ENCODE data around the gene ROR1.
"Not testable (repeated sequence)": the region's sequence is repeated elsewhere in the genome, so short reads cannot be mapped to it uniquely, and the experiment has no call there.

ROR1 gene

DNA sequence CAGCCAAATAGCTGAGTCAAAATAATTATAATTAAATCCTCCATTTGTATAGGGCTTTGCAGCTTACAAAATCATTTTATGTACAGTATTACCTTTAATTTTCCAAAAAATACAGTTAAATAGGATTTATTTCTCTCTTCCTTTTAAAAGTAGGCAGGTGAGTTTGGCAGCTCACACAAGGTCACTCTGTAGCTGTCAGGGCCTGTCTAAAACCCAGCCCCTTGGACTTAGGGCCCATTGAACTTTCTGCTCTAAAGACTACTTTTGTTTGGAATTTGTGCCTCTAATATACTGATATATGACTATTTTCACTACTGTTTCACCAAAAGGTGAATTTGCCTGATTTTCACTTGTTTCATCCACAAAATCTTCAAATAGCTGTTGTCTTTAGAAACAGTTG is 10.3 kb downstream of the ROR1 start:
- no peaks in the 10 kb centered on the region for H3K9me3 ChIP-seq (ENCODE audit: control insufficient read depth, insufficient read depth, low read length)
- H3K36me3 ChIP-seq (ENCODE audit: control insufficient read depth, insufficient read depth, low read length) = no peaks in the 10 kb centered on the region
- no peak overlapping the region for H3K4me3 ChIP-seq (ENCODE audit: low read depth, low read length)
- H3K9ac ChIP-seq (ENCODE audit: low read depth, low read length) = no peak overlapping the region
- no peaks in the 10 kb centered on the region for H3K27me3 ChIP-seq (ENCODE audit: control insufficient read depth, insufficient read depth, low read length)
- peaks cover 77% of the 10 kb centered on the region for H3K4me1 ChIP-seq (ENCODE audit: control insufficient read depth, insufficient read depth, low read length)

DNA sequence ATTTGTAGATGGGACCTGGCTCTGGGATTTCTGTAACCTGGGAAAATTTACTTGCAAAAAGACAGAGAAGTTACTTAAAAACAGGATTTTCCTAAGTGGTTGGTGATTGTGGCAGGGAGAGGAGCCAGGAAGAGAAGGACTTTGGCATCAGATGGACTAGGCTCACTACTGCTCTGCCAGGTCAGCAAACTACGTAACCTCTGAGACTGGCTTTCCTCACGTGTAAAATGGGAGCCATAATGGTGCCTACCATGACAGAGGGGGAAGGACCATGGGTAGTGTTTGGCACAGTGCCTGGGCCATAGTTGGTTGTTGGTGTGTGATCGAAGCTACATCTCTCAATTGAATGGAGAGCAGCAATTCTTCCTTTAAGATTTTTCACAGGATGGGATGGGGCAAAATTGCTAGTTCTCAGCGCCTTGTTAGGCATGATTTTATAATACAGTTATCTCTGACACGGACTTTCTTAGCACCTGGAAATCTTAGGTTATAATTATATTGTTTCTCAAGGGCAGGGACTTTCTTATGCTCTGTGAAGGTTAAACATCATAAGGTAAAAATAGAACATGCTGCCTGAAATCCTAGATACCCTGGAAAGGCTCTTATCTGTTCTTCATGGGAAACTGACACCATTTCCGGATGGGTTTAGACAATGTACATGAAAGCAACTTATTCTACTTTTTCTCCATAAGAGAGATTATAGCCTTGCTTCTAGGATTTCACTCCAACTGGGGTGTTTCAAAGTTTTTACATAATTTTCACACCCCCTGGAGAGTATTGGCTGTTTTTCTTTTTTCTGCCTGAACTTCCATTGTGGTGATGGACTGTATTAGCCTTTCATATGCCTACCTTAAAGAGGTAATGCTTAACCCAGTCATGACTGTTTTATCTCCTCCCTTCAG is 10.9 kb downstream of the ROR1 start:
- Histone ChIP-seq H3K36me3 (ENCODE audit: control insufficient read depth, insufficient read depth, low read length) (no peaks in the 10 kb centered on the region), H3K4me3 (ENCODE audit: low read depth, low read length) (no peak overlapping the region), H3K9me3 (ENCODE audit: control insufficient read depth, insufficient read depth, low read length) (no peaks in the 10 kb centered on the region), H3K27me3 (ENCODE audit: control insufficient read depth, insufficient read depth, low read length) (no peaks in the 10 kb centered on the region), H3K4me1 (ENCODE audit: control insufficient read depth, insufficient read depth, low read length) (peaks cover 77% of the 10 kb centered on the region), H3K9ac (ENCODE audit: low read depth, low read length) (no peak overlapping the region)

DNA sequence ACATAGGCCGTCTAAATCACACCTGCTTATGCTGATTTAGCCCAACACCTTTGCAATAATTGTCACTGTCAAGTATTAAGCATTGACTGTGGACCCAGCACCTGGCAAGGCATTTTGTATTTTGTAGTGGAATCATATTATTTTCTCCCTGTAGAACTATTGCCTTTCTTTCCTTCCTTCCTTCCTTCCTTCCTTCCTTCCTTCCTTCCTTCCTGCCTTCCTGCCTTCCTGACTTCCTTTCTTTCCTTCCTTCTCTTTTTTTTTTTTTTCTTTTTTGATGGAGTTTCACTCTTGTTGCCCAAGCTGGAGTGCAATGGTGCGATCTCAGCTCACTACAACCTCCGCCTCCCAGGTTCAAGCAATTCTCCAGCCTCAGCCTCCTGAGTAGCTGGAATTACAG is 13.5 kb downstream of the ROR1 start:
- not testable (repeated sequence) for H3K9me3 ChIP-seq (ENCODE audit: control insufficient read depth, insufficient read depth, low read length); H3K36me3 ChIP-seq (ENCODE audit: control insufficient read depth, insufficient read depth, low read length); H3K4me3 ChIP-seq (ENCODE audit: low read depth, low read length); H3K9ac ChIP-seq (ENCODE audit: low read depth, low read length); H3K27me3 ChIP-seq (ENCODE audit: control insufficient read depth, insufficient read depth, low read length)
- peaks cover 75% of the 10 kb centered on the region for H3K4me1 ChIP-seq (ENCODE audit: control insufficient read depth, insufficient read depth, low read length)

DNA sequence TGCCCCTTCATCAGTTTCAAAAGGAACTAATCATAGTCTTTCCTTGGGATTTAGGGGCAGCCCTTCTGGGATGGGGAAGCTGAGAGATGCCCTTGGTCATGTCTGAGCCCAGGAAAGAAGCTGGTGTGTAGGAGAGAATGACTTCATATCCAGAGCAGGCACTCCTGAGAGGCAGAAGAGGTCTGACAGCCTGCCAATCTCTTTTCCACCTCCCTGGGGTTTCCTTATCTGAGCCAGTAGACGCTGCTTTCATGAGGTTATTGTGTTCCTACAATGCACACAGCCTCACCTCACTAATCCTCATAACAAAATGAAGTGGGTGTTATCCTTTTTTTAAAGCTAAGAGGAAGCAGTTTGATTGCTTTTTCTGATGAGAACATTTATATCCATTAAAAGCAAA is 14.1 kb downstream of the ROR1 start:
- Histone ChIP-seq H3K9ac (ENCODE audit: low read depth, low read length) (no peak overlapping the region), H3K4me1 (ENCODE audit: control insufficient read depth, insufficient read depth, low read length) (peaks cover 73% of the 10 kb centered on the region), H3K27me3 (ENCODE audit: control insufficient read depth, insufficient read depth, low read length) (no peaks in the 10 kb centered on the region), H3K4me3 (ENCODE audit: low read depth, low read length) (no peak overlapping the region), H3K9me3 (ENCODE audit: control insufficient read depth, insufficient read depth, low read length) (no peaks in the 10 kb centered on the region), H3K36me3 (ENCODE audit: control insufficient read depth, insufficient read depth, low read length) (no peaks in the 10 kb centered on the region)

DNA sequence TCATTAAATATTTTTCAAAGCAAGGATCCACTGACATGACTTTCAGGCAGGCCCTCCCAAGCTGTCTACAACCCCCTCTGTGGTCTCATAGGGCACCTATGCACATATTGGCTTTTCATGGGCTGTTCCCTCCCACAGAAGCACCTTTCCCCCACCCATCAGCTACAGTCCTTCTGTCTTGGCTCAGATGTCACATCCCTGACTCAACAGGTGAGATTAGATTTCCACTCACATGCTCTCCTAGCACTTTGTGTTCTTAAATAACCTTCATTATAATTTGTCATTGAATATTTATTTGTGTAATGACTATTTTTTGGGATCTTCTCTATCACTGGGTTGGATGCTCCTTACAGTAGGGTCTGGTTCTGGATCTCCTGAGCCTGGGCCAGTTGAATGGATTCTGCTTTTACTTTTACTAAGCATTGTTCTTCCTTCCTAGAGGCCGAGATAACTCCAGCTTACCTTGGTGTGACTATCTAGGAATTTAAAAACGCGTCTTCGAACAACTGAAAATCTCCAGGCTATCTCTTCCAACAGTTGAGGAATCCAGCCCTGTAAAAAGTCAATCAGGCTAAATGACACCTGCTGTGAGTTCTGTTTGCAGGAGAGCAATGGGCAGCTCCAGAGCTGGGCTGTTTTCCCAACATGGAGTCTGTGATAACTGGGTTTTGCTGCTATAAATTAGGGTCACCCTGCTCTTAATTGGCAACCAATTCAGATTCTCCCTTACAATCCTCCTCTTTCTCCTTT is 16.2 kb downstream of the ROR1 start:
- Histone ChIP-seq H3K36me3 (ENCODE audit: control insufficient read depth, insufficient read depth, low read length) (no peaks in the 10 kb centered on the region), H3K9me3 (ENCODE audit: control insufficient read depth, insufficient read depth, low read length) (no peaks in the 10 kb centered on the region), H3K4me3 (ENCODE audit: low read depth, low read length) (no peak overlapping the region), H3K9ac (ENCODE audit: low read depth, low read length) (no peak overlapping the region), H3K4me1 (ENCODE audit: control insufficient read depth, insufficient read depth, low read length) (peaks cover 70% of the 10 kb centered on the region), H3K27me3 (ENCODE audit: control insufficient read depth, insufficient read depth, low read length) (no peaks in the 10 kb centered on the region)

DNA sequence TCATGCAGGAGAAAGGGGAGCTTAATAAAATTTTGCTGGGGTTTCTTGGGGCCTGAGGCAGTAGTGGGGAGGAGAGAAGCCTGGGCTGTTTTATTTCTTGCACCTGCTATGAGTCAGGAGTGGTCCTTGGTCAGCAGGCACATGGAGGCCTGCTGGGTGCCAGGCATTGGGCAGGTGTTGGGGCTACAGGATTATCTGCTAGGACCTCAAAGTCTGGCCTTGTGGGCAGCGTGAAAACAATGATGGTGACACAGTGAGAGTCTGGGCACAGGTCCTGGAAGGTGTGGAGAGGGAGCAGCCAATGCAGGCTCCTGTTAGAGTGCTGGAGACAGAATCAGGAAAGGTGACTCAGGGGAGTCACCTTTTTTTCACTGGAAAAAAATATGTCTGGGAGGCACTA is 17.2 kb downstream of the ROR1 start:
- H3K9me3 ChIP-seq (ENCODE audit: control insufficient read depth, insufficient read depth, low read length) = no peaks in the 10 kb centered on the region
- H3K4me1 ChIP-seq (ENCODE audit: control insufficient read depth, insufficient read depth, low read length) = peaks cover 77% of the 10 kb centered on the region
- no peak overlapping the region for H3K9ac ChIP-seq (ENCODE audit: low read depth, low read length)
- no peaks in the 10 kb centered on the region for H3K36me3 ChIP-seq (ENCODE audit: control insufficient read depth, insufficient read depth, low read length)
- H3K4me3 ChIP-seq (ENCODE audit: low read depth, low read length) = no peak overlapping the region
- H3K27me3 ChIP-seq (ENCODE audit: control insufficient read depth, insufficient read depth, low read length) = no peaks in the 10 kb centered on the region

DNA sequence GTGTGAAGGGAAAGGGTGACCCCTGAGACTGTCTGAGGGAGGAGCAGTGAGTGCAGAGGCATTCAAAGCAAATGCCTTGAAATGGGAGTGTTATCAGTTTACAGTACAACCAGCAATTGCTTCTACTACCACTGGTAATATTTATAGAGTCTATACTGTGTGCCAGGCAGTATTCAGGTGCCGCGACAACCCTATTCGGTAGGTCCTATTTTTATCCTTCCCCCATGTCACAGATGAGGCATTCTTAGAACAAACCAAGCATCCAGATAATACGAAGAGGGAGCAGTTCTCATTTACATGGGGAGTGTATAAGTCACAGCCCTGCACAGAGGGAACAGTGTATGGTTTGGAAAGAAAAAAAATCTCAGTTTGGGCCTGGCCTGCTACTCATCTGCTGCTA is 18.3 kb downstream of the ROR1 start:
- no peak overlapping the region for H3K4me3 ChIP-seq (ENCODE audit: low read depth, low read length)
- H3K9ac ChIP-seq (ENCODE audit: low read depth, low read length) = no peak overlapping the region
- H3K4me1 ChIP-seq (ENCODE audit: control insufficient read depth, insufficient read depth, low read length) = peaks cover 77% of the 10 kb centered on the region

DNA sequence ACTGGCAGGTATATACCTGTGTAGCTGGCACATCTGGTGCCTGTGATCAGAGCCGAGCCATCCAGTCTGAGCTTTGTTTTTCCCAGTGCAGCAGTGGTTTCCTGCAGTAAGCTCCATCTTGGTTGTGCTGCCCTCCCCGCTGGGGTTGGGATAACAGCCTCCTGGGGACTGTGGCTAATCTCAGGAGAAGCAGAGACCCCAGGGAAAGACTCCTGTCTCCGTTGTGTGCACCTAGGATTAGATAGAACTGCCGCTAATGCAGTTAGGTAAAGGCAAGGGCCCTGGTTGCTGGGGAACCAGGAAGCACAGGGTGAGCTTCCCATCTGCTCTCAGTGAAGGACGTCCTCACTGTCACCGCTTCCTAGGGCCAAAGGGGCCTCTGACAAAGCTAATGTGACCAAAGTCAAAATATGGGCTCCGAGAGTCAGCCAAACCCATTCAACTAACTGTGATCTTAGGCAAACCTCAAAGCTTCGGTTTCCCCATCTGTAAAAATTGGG is 20.0 kb downstream of the ROR1 start:
- Histone ChIP-seq H3K36me3 (ENCODE audit: control insufficient read depth, insufficient read depth, low read length) (no peaks in the 10 kb centered on the region), H3K9ac (ENCODE audit: low read depth, low read length) (no peak overlapping the region), H3K9me3 (ENCODE audit: control insufficient read depth, insufficient read depth, low read length) (no peaks in the 10 kb centered on the region), H3K4me3 (ENCODE audit: low read depth, low read length) (no peak overlapping the region), H3K27me3 (ENCODE audit: control insufficient read depth, insufficient read depth, low read length) (no peaks in the 10 kb centered on the region), H3K4me1 (ENCODE audit: control insufficient read depth, insufficient read depth, low read length) (peaks cover 70% of the 10 kb centered on the region)

More for the DNA sequence above, 18.3 kb downstream of the ROR1 start:
- Histone ChIP-seq H3K9me3 (ENCODE audit: control insufficient read depth, insufficient read depth, low read length) (no peaks in the 10 kb centered on the region), H3K27me3 (ENCODE audit: control insufficient read depth, insufficient read depth, low read length) (no peaks in the 10 kb centered on the region), H3K36me3 (ENCODE audit: control insufficient read depth, insufficient read depth, low read length) (no peaks in the 10 kb centered on the region)

DNA sequence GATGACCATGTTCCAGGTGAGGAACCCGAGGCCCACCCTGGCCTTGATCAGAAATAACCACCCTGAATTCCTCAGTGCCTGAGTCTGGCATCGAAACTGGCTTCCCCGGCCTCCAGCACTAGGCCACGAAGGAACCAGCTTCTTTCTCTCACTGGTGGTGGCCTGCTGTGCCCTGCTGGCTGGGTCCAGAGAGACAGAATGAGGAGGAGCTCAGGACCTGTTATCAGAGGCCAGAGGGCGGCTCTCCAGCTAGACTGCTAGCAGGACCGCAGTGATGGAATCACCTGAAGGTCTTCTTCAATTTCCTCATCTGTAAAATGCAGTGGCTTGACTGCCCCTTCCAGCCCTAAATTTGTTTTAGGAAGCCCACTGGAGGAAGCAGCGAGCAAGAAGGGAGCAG is 20.5 kb downstream of the ROR1 start:
- no peak overlapping the region for H3K9ac ChIP-seq (ENCODE audit: low read depth, low read length)
- H3K36me3 ChIP-seq (ENCODE audit: control insufficient read depth, insufficient read depth, low read length) = no peaks in the 10 kb centered on the region
- H3K9me3 ChIP-seq (ENCODE audit: control insufficient read depth, insufficient read depth, low read length) = no peaks in the 10 kb centered on the region
- H3K4me1 ChIP-seq (ENCODE audit: control insufficient read depth, insufficient read depth, low read length) = peaks cover 64% of the 10 kb centered on the region
- no peak overlapping the region for H3K4me3 ChIP-seq (ENCODE audit: low read depth, low read length)
- no peaks in the 10 kb centered on the region for H3K27me3 ChIP-seq (ENCODE audit: control insufficient read depth, insufficient read depth, low read length)

DNA sequence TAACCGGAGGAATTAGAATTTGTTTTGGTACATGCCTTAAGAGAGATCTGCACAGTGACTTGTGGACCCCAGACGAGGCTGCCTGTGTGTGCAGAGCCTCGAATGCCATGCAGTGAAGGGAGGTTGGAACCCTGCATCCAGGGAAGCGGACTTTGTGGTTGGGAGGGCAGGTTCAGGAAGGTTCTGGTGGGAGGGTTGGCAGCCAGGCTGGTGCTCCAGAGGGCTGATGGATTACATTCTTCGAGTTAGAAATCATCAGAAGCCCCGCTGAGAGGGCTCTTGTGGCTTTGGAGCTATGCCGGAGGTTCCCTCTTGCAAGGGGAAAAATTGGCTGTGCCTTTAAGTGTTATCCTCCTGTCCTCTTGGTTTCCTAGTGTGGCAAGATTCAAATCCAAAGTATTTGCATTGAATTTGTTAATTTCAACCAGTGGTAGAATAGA is 21.1 kb downstream of the ROR1 start:
- no peaks in the 10 kb centered on the region for H3K36me3 ChIP-seq (ENCODE audit: control insufficient read depth, insufficient read depth, low read length)
- H3K9ac ChIP-seq (ENCODE audit: low read depth, low read length) = peak overlapping the region; percentile 30
- no peaks in the 10 kb centered on the region for H3K27me3 ChIP-seq (ENCODE audit: control insufficient read depth, insufficient read depth, low read length)
- no peaks in the 10 kb centered on the region for H3K9me3 ChIP-seq (ENCODE audit: control insufficient read depth, insufficient read depth, low read length)
- no peak overlapping the region for H3K4me3 ChIP-seq (ENCODE audit: low read depth, low read length)
- H3K4me1 ChIP-seq (ENCODE audit: control insufficient read depth, insufficient read depth, low read length) = peaks cover 58% of the 10 kb centered on the region

DNA sequence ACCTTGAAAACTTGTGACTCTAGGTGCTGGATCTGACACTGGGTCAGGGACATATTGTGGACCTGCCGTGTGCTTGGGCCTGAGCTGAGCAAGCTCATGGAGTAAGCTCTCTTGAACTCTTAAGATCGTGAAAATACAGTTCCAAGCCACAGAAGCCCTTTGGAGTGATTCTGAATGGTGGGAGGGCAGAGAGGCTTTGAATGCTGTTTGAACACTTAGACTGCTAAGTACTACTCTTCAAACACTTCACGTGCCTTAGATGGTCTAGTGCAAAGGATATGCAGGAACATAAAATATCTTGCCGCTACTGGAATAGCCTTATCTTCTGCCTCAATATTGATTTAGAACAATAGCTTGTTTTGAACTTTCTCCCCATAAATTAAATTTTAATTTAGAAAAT is 21.6 kb downstream of the ROR1 start:
- no peak overlapping the region for H3K4me3 ChIP-seq (ENCODE audit: low read depth, low read length)
- H3K9me3 ChIP-seq (ENCODE audit: control insufficient read depth, insufficient read depth, low read length) = no peaks in the 10 kb centered on the region
- H3K9ac ChIP-seq (ENCODE audit: low read depth, low read length) = no peak overlapping the region
- no peaks in the 10 kb centered on the region for H3K27me3 ChIP-seq (ENCODE audit: control insufficient read depth, insufficient read depth, low read length)
- no peaks in the 10 kb centered on the region for H3K36me3 ChIP-seq (ENCODE audit: control insufficient read depth, insufficient read depth, low read length)
- H3K4me1 ChIP-seq (ENCODE audit: control insufficient read depth, insufficient read depth, low read length) = peaks cover 56% of the 10 kb centered on the region
